ENCODE results near the gene TRIM56.
"Not testable (repeated sequence)": the region's sequence is repeated elsewhere in the genome, so short reads cannot be mapped to it uniquely, and the experiment has no call there.

TRIM56 gene

GRCh38 chr7:101066833-101067177 is 18.5 kb upstream of the TRIM56 start:
- H3K4me3 ChIP-seq (IDR thresholded peaks at IDR 0.05; ENCODE audit: insufficient read depth, low read depth, low read length) = no peak overlapping the region
- H3K9ac ChIP-seq = no peak overlapping the region
- no peaks in the 10 kb centered on the region for H3K4me1 ChIP-seq (ENCODE audit: low read depth, poor library complexity, severe bottlenecking)
- H4K20me1 ChIP-seq (ENCODE audit: insufficient read depth) = no peaks in the 10 kb centered on the region
- no peak overlapping the region for H3K4me2 ChIP-seq
- peaks cover 96% of the 10 kb centered on the region for H3K27me3 ChIP-seq (ENCODE audit: insufficient read depth, low read depth)
- no peaks in the 10 kb centered on the region for H3K79me2 ChIP-seq (ENCODE audit: insufficient read depth, low read depth)
- no peaks in the 10 kb centered on the region for H3K36me3 ChIP-seq (ENCODE audit: insufficient read depth)
- no peak overlapping the region for H3K27ac ChIP-seq
- no peak overlapping the region for H2AFZ ChIP-seq (ENCODE audit: low read depth)
- TF ChIP-seq, protein P1, sequence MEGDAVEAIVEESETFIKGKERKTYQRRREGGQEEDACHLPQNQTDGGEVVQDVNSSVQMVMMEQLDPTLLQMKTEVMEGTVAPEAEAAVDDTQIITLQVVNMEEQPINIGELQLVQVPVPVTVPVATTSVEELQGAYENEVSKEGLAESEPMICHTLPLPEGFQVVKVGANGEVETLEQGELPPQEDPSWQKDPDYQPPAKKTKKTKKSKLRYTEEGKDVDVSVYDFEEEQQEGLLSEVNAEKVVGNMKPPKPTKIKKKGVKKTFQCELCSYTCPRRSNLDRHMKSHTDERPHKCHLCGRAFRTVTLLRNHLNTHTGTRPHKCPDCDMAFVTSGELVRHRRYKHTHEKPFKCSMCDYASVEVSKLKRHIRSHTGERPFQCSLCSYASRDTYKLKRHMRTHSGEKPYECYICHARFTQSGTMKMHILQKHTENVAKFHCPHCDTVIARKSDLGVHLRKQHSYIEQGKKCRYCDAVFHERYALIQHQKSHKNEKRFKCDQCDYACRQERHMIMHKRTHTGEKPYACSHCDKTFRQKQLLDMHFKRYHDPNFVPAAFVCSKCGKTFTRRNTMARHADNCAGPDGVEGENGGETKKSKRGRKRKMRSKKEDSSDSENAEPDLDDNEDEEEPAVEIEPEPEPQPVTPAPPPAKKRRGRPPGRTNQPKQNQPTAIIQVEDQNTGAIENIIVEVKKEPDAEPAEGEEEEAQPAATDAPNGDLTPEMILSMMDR (conservative IDR thresholded peaks at IDR 0.05; ENCODE audit: low read depth, low read length) = no peak

DNA sequence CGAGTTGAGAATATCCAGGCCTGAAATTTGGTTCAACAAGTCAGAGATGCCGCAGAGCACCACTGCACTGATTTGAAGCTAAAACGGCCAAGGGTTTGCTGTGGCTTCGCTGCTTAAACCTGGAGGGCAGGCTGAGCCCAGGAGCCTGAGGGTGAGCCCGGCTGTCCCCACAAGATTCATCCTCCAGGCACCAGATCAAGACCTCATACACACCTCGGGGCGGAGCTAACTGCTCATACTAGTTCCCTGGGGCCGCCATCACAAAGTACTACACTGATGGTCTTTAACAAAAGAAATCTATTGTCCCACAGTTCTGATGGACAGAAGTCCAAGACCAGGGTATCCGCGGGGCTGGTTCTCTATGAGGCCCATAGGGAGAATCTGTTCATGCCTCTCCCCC is 16.9 kb upstream of the TRIM56 start:
- no peak overlapping the region for H3K4me2 ChIP-seq
- H3K27ac ChIP-seq = no peak overlapping the region
- no peaks in the 10 kb centered on the region for H3K79me2 ChIP-seq (ENCODE audit: insufficient read depth, low read depth)
- H2AFZ ChIP-seq (ENCODE audit: low read depth) = no peak overlapping the region
- no peak overlapping the region for H3K4me3 ChIP-seq (IDR thresholded peaks at IDR 0.05; ENCODE audit: insufficient read depth, low read depth, low read length)
- no peaks in the 10 kb centered on the region for H3K36me3 ChIP-seq (ENCODE audit: insufficient read depth)
- H3K27me3 ChIP-seq (ENCODE audit: insufficient read depth, low read depth) = peaks cover 96% of the 10 kb centered on the region
- no peak overlapping the region for H3K9ac ChIP-seq
- TF ChIP-seq, protein P1 (conservative IDR thresholded peaks at IDR 0.05; ENCODE audit: low read depth, low read length) = no peak
- no peaks in the 10 kb centered on the region for H3K4me1 ChIP-seq (ENCODE audit: low read depth, poor library complexity, severe bottlenecking)
- H4K20me1 ChIP-seq (ENCODE audit: insufficient read depth) = no peaks in the 10 kb centered on the region

DNA sequence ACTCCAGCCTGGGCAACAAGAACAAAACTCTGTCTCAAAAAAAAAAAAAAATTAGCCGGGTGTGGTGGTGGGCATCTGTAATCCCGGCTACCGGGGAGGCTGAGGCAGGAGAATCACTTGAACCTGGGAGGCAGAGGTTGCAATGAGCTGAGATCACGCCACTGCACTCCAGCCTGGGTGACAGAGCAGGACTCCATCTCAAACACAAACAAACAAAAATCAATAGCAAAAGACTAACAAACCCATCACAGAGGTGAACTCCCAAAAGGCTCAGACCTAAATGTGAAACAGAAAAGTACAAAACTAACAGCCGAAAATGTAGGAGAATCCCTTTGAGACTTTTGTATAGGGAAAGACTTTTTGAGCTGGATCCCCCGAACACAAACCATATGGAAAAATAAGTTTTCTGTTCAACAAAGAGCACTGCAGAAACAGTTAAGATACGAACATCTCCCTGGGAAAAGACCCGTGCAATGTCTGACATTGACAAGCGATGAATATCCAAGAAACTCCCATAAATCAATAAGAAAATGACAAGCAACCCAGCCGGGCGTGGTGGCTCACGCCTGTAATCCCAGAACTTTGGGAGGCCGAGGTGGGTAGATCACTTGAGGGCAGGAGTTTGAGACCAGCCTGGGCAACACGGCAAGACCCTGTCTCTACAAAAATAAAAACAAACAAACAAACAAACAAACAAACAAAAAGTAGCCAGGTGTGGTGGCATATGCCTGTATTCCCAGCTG is 13.7 kb upstream of the TRIM56 start:
- H3K27ac ChIP-seq; H2AFZ ChIP-seq (ENCODE audit: low read depth); H3K9ac ChIP-seq; H3K4me2 ChIP-seq; H3K36me3 ChIP-seq (ENCODE audit: insufficient read depth); H4K20me1 ChIP-seq (ENCODE audit: insufficient read depth); H3K4me1 ChIP-seq (ENCODE audit: low read depth, poor library complexity, severe bottlenecking); H3K79me2 ChIP-seq (ENCODE audit: insufficient read depth, low read depth); H3K4me3 ChIP-seq (IDR thresholded peaks at IDR 0.05; ENCODE audit: insufficient read depth, low read depth, low read length): not testable (repeated sequence)
- H3K27me3 ChIP-seq (ENCODE audit: insufficient read depth, low read depth) = peaks cover 96% of the 10 kb centered on the region

DNA sequence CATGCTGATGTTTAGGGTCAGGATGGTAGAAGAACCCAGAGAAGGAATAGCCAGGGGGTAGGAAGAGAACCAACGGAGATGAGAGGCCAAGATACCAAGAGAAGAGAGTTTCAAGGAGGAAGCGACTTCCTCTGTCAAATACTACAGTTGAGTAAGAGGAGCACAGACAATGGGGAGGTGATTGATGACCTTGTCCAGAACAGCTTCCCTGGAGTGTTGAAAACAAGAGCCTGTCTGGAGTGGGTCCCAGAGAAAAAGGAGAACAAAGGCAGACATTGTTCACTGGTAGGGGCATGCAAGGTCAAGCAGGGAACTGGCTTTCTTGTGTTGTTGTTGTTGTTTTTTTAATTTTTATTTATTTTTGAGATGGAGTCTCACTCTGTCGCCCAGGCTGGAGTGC is 9.6 kb upstream of the TRIM56 start:
- no peak overlapping the region for H3K4me2 ChIP-seq
- H3K27me3 ChIP-seq (ENCODE audit: insufficient read depth, low read depth) = peaks cover 70% of the 10 kb centered on the region
- H3K27ac ChIP-seq = no peak overlapping the region
- H3K36me3 ChIP-seq (ENCODE audit: insufficient read depth) = no peaks in the 10 kb centered on the region
- no peaks in the 10 kb centered on the region for H3K79me2 ChIP-seq (ENCODE audit: insufficient read depth, low read depth)
- H4K20me1 ChIP-seq (ENCODE audit: insufficient read depth) = no peaks in the 10 kb centered on the region
- no peak overlapping the region for H3K4me3 ChIP-seq (IDR thresholded peaks at IDR 0.05; ENCODE audit: insufficient read depth, low read depth, low read length)
- TF ChIP-seq, protein P1 (conservative IDR thresholded peaks at IDR 0.05; ENCODE audit: low read depth, low read length) = no peak
- no peak overlapping the region for H2AFZ ChIP-seq (ENCODE audit: low read depth)
- H3K9ac ChIP-seq = no peak overlapping the region
- no peaks in the 10 kb centered on the region for H3K4me1 ChIP-seq (ENCODE audit: low read depth, poor library complexity, severe bottlenecking)

DNA sequence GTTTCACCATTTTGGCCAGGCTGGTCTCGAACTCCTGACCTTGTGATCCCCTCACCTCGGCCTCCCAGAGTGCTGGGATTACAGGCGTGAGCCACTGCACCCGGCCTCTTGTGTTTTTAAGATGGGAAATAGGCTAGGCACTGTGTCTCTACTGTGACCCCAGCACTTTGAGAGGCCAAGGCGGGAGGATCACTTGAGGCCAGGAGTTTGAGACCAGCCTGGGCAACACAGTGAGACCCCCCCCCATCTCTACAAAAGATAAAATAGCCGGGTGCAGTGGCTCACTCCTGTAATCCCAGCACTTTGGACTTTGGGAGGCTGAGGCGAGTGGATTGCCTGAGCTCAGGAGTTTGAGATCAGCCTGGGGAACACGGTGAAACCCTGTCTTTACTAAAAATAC is 9.1 kb upstream of the TRIM56 start:
- not testable (repeated sequence) for H3K27ac ChIP-seq; H3K4me1 ChIP-seq (ENCODE audit: low read depth, poor library complexity, severe bottlenecking); H2AFZ ChIP-seq (ENCODE audit: low read depth); H3K36me3 ChIP-seq (ENCODE audit: insufficient read depth); H3K9ac ChIP-seq; H3K4me3 ChIP-seq (IDR thresholded peaks at IDR 0.05; ENCODE audit: insufficient read depth, low read depth, low read length); H3K79me2 ChIP-seq (ENCODE audit: insufficient read depth, low read depth); H4K20me1 ChIP-seq (ENCODE audit: insufficient read depth); H3K4me2 ChIP-seq
- H3K27me3 ChIP-seq (ENCODE audit: insufficient read depth, low read depth) = peaks cover 64% of the 10 kb centered on the region

Measured in KMS-11 (cell line).